Stimulated activated naive CD4-positive, alpha-beta T cell (primary cell): ENCODE measurements around the gene G6PD.
A peak's percentile ranks its signal among the peaks of the same experiment; 100 is the strongest.
"Not testable (repeated sequence)": the region's sequence is repeated elsewhere in the genome, so short reads cannot be mapped to it uniquely, and the experiment has no call there.

Experiments used
- DNase-seq, 6 experiments: peaks; one replicate each; lab custom pipeline; 2025; lab: John Stamatoyannopoulos, UW

Gene G6PD

DNA sequence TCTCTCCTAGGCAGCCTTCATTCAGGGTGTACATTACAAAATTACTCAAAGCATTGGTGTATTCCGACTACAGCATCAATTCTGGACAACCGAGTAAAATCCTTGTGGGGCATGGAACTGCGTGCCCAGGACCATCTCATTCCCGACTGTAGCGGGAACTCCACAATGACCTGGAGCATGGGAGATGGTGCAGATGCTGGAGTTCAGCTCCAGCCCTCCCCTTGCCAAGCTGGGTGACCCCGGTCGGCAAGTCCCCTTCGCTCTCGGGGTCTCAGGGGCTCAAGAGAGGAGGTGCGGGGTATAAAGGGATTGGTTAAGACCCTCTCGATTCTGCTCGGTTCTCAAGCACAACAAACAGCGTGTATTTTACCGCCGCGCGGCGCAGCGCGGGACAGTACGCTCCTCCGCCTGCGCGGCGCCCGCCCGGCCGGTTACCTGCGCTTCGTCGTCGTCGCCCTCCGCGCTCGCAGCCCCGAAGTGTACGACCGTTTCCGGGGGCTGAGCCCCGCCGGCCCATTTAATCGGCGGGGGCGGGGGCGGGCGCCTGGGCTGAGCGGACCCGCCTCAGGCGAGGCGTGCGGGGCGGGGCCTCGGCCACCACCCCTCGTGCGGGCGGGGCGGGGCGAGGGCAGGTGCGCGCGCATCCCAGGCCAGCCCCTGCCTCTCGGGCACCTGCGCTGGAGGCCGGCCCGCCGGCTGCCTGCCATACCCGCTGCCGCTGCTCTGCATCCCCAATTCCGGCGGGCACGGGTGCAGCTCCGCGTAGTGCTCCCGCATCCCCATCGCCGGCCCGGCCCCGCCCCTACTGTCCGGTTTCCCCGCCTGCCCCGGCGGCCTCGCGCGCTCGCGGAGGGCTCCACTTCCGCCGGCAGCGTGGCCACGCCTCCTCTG, at the start of gene G6PD:
TSS of gene G6PD (minus strand) at position 493 of the 891 bp plus-strand sequence. CDS start 691 bp downstream, outside the sequence.
- peak; percentile 78 to 95 (median 86) for DNase-seq

DNA sequence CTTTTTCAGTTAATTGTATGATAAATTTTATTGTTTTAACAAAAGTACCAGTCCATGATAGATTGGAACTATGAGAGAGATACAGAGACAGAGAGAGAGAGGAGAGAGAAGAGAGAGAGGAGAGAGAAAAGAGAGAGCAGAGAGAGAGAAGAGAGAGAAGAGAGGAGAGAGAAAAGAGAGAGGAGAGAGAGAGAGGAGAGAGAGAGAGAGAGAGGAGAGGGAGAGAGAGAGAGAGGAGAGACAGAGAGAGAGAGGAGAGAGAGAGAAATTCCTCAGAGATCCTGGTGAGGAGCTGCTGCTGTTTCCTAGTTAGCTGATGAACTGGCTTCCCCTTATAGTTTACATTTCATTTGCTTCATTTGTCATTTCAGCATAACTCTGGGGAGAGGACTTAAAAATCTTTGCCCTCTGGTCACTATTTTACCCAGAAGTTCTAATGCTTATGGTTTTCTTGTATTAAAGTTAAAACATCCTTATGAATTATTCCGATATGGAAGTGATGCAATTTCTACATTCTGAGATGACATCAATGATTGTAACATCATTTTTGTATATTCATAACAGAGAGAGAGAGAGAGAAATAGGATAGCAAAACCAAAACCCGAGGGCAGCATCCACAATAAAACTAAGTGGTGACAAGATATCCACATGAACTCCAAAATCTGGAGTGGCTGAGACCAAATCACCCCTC, 49.1 kb upstream of the G6PD start:
- no peak for DNase-seq

DNA sequence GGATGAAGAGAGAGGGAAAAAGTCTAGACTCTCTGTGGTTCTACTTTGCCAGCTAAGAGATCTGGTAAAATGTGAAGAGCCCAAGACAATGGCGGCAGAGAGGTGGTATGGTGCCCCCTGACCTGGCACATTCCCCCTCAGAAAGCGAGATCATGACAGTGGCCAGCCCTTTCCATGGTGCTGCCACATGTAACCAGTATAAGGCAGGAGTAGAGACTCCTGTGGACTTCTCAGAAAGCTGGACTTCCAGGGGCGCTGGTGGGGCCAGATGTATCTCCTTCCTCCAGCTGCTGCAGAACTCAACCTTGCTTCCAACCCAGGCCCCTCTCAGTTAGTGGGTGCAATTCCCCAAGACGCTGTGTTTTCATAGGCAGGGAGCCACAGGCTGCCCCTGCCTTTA, 47.8 kb upstream of the G6PD start:
- no peak for DNase-seq

DNA sequence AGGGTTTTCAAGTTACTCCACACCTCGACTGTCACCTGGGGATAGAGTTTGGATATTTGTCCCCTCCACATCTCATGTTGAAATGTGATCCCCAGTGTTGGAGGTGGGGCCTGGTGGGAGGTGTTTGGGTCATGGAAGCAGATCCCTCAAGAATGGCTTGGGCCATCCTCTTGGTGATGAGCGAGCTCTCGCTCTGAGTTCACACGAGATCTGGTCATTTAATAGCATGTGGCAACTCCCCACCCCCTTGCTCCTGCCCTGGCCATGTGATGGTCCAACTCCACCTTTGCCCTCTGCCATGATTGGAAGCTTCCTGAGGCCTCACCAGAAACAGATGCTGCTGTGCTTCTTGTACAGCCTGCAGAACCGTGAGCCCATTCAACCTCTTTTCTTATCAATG, 46.6 kb upstream of the G6PD start:
- DNase-seq = no peak

DNA sequence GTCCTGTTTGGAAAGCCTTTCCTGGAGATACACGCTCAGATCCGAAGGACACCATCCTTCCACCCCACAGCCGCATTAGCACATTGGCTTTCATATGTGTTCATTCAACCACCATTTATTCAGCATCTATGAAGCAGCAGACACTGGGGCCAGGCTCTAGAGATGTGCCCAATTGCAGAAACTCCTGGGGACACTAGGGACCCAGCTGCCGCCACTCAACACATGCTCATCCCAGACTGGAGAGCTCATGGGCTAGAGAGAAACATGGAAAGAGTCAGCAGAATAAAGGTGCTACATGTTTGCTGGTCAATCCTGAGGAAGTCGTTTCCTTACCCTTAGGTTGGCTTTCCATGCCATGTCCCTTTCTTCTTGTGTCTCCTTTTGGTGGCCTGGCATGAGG, 45.9 kb upstream of the G6PD start:
- DNase-seq = no peak

DNA sequence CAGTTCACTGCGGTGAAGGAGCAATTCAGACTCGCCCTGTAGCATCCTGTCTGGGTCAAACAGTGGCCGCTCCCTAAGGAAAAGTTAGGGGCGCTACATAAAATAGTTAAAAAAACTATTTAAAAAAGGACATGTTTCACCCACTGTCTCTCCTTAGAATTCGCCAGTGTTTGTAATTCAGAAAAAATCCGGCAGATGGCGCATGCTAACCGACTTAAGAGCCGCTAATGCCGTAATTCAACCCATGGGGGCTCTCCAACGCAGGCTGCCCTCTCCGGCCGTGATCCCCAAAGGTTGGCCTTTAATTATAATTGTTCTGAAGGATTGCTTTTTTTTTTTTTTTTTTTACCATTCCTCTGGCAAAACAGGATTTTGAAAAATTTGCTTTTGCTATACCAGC, 43.8 kb upstream of the G6PD start:
- not testable (repeated sequence) for DNase-seq

DNA sequence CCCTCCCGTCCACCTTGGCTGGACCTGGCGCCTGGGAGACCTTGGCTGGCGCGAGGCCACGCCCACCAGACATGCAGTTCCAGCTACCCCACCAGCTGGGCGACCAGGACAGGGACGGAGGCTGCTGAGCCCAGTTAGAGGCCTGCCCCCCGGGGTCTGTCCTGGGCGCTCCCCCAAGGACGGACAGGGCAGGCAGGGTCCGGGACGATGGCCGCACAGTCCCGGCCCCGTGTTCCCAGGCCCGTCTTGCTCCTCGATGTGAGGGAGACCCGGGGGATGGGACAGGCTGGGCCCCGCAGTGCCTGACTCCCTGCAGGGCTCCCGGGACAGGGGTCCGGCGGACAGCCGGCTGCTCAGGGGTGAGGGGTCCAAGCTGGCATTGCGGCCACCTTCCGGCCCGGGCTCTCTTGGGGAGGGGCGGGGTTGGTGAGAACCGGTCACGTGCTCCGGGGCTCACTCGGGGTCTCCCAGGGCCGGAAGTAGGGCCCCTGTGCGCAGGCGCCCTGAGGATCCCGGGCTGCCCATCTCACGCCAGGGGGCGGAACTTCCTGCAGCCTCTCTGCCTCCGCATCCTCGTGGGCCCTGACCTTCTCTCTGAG, 38.0 kb upstream of the G6PD start, which contains the start of gene CTAG1A:
TSS of gene CTAG1A (plus strand) at position 549 of the 599 bp plus-strand sequence. CDS start 74 bp downstream, outside the sequence.
- DNase-seq = not testable (repeated sequence)

DNA sequence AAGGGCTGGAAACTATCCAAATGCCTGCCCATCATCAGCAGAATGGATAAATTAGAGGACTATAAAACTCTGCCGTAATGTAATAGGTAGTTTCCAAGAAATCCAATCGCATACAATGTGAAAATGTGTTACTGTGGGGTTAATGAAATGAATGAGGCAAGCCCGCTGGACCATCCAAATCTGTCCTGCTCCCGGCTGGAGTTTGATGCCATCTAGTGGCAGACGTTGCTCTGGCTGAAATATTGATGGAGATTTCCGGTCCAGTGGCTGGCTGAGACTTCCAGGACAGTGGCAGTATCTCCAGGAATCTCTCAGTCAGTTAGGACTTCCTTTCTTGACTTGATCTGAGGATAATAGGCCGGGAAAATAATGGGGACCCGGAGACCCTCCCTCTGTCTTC, 36.3 kb upstream of the G6PD start:
- DNase-seq = not testable (repeated sequence)

DNA sequence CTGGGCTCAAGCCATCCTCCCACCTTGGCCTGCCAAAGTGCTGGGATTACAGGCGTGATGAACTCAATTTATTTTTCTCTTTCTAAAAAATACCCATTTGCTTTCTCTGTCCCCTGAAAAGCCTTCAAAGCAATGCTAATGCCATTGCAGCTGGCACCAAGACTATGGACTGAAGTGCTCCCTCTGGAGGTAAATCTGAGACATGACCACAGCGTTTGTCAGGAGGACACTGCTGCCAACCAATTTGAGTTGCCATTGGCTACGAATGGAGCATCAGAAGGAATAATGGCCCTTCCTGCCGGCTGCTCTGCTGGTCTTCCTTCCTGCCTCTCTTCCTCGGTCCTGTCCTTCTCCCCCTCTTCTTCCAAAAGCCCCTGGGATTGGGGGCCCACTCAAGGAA, 28.4 kb upstream of the G6PD start:
- DNase-seq = not testable (repeated sequence)

DNA sequence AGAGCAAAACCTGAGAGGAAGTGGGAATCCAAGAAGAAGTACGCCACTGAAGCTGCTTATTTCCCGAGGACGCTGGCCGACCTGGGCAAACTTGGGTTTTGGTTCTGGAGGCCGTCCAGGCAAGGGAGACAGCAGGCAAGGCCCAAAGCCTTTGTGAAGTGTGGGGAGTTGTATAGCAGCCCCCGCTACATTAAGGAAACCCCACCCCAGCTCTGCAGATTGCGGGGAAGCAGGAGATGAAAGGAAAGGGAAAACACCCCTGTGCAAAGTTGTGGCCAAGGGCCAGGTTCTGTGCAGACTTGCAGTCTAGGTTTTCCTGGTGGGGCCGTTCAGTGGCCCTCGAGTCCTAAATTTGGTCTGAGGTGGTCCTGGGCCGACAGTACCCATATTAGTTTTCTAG, 26.4 kb upstream of the G6PD start:
- DNase-seq = not testable (repeated sequence)

DNA sequence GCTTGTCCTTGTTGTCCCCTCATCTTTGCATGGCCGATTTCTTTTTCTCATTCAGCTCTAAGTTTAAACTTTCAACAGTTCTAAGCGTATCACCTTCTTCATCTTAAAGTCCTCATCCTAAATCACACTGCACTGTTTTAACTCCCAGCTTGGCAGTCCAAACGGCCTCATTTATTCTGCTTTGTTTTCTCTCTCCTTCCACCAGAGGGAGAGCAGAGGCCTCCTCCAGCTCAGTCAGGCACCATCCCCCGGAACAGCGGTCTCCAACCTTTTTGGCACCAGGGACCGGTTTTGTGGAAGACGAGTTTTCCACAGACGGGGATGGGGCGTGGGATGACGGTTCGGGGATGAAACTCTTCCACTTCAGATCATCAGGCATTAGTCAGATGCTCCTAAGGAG, 23.7 kb upstream of the G6PD start:
- not testable (repeated sequence) for DNase-seq

DNA sequence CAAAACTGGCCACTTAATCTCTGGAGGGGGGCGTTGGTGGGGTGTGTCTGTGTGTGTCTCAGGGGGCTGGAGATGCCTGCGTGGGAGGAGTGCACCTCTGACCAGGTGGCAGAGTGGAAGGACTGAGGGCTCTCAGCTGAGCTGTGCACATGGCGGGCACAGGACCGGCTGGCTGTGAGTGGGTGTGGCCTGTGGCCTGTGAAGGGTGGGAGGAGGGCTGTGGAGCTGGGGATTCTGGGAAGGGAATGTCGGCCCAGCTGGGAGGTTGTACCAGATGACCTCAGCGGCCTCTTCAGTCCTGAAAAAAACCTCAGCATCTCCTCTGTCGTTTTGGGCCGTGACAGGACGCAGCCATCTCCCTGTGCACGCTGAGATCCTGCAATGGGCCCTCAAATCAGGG, 15.6 kb upstream of the G6PD start:
- not testable (repeated sequence) for DNase-seq

DNA sequence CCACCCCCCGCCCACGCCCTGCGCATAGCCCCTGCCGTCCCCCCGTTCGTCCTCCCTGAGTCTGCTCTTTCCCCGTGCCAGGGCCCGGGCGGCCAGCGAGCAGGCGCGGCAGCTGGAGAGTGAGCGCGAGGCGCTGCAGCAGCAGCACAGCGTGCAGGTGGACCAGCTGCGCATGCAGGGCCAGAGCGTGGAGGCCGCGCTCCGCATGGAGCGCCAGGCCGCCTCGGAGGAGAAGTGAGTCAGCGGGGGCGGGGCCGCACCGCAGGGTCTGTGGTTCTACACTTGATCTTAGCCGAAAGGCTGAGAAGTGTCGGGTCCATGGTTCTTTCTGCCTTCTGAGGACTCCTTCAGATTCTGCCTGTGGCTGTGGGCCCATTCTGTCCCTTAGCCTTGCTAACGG, 13.7 kb upstream of the G6PD start:
- DNase-seq = not testable (repeated sequence)

DNA sequence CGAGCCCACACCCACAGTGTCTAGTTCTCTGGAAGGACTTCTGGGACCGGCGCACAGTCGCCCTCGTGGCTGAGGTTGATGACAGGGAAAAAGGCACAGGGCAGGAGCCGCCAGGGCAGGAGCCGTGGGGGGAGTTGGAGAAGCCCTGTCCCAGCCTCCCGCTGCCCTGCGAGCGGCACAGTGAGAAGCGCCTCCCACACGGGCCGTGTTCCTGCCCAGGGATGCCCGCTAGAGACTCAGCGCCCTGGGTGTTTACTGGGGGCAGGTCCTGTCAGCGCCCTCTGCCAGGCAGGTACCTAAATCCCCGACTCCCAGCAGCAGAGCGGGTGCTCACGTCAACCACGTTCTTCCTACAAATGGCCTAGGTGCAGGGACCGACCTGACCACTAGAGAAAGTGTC, 12.2 kb upstream of the G6PD start:
- DNase-seq = not testable (repeated sequence)

DNA sequence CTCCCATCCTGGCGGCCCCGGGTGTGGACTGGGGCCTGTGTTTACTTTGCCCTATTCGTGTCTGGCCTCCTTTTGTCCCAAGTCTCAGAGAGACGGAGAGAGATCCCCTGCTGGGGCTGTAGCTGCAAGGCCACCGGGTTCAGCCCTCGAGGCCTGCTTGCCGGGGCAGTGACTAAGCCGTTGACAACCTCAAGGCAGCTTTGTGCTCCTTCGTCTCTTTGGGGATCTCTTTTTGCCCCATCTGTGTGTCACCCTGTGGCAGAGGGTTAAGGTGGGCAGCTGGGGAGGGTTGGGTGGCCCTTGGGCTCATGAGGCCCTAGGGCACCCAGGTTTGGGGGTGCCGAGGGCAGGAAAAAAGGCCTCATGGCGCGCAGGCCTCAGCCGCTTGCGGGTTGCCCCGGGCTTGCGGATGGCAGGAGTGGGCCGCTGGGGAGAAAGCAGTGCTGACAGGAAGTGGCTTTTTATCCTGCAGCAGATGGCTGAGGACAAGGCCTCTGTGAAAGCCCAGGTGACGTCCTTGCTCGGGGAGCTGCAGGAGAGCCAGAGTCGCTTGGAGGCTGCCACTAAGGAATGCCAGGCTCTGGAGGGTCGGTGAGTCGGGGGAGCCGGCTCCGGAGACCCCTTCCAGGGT, 11.5 kb upstream of the G6PD start:
- not testable (repeated sequence) for DNase-seq

DNA sequence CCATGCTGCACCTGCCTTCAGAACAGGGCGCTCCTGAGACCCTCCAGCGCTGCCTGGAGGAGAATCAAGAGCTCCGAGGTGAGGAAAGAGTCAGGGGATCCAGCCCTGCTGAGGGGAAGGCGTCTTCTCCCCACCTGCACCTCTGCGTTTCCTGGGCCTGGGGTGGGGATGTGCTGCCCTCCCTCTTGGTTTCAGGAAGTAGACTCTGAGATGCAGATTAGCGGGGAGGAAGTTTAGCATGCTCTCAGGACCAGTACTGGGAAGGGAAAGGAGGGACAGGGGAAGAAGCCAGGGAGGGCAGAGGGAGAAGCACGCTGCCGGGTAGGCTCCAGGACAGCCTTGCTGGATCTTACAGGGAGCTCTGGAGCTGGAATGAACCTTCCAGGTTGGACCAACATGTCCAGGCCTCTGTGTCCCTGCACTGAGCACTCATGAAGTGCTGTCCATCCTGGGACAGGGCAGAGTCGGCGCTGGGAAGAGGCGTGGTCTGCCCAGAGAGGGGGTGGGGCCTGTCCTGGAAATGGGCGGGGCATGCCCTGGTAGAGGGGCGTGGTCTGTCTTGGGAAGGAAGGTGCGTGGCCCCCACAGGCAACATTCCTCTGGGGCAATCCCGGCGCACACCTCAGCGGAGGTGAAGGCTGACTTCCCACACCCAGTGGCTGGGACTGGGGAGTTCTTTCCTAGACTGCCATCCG, 5.6 kb upstream of the G6PD start:
- not testable (repeated sequence) for DNase-seq

DNA sequence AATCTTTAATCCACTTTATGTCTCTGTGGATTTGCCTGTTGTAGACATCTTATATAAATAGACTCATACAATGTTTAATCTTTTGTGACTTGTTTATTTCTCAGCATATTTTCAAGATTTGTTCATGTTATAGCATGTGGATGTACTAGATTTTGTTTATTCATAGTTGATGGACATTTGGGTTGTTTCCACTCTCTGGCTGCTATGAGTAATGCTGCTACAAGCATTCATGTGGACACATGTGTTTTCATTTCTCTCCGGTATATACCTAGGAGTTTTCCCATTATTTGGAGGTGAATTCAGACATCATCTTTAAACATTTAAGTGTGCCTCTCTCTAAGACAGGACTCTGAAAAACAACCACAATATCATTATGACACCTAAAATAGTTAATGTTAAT, 3.1 kb upstream of the G6PD start:
- DNase-seq = no peak

DNA sequence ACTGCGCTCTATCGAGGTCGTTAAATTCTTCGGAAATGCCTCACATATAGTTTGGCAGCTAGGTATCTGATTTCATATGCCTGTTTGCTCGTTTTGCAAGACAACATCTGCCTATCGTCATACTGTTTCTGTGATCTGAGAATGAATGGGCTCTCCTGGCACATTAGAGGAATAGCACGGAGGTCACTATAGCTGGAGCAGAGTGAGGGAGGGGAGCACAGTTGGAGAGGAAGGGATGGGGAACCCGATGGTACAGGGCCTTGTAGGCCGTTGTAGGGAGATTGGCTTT, 1.3 kb upstream of the G6PD start:
- DNase-seq = no peak

DNA sequence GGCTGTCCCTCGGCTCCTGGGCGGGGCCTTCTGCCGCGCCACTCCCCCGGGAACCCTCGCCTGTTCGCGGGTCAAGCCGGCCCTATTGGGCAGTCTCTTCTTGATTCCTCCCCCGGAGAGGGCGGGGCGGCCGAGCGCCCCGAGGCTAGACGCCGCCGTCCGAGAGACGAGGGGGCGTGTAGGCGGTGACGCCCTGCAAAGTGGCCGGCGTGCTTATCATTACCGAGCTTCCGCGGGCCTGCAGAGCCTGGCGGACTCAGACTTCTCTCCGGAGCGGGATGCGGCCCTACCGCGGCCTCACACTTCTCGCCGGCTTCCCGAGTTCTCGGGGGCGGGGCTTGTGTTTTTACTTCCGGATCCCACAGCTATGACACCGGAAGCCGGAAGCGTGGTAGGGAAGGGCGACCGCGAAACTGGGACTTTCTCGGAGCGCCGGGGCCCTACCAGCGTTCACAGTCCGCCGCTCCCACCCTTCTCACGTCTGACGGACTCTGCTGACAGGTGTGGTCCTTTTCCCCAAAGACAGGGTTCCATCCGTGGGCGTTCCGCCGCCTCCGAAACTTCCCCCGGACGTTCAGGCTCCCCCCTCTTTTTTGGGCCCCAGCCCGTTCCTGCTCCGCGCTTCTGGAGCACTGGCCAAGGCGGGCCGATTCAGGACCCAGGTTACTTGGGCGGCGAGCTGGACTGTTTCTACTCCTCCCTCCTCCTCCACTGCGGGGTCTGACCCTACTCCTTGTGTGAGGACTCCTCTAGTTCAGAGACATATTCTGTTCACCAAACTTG, 790 bp upstream of the G6PD start, which contains the start of gene IKBKG:
TSS of gene IKBKG (plus strand) at position 376 of the 783 bp plus-strand sequence. CDS start 4,383 bp downstream, outside the sequence.
- peak; percentile 84 to 95 (median 89) for DNase-seq

DNA sequence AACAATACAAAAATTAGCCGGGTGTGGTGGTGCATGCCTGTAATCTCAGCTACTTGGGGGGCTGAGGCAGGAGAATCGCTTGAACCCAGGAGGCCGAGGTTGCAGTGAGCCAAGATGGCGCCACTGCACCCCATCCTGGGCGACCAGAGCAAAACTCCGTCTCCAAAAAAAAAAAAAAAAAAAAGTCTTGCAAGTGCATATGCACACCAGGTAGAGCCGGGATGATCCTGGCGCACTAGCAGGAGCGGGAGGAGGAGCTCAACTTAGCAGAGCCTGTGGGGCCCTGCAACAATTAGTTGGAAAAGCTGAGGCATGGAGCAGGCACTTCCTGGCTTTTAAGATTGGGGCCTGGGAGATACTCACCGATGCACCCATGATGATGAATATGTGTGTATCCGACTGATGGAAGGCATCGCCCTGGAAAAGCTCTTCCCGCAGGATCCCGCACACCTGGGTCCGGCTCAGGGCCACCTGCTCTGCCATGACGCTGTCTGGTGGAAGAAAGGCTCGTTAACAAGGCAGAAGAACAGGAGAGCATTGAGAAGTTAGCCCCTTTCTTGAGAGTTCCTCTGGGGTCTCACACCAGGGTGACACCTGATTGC, 872 bp downstream of the G6PD start:
- no peak for DNase-seq
